Measurements from ENCODE around the gene RAE1. TPM values are rescaled to one million over a fixed set of nuclear protein-coding genes. Genes with fewer than 3 reads are reported as not detected.

The RAE1 gene
- total RNA-seq, 6 experiments from 2014 or later: 25.1 to 31.4 (median 28.3) TPM

GRCh38 chr20:57395111-57395966 is 44.3 kb downstream of the RAE1 start:
- H3K36me3 Mint-ChIP-seq (ENCODE audit: low read depth): peaks cover 5% of the 10 kb centered on the region; the same call in 1 of the 2 replicates
- TF ChIP-seq, protein P1, sequence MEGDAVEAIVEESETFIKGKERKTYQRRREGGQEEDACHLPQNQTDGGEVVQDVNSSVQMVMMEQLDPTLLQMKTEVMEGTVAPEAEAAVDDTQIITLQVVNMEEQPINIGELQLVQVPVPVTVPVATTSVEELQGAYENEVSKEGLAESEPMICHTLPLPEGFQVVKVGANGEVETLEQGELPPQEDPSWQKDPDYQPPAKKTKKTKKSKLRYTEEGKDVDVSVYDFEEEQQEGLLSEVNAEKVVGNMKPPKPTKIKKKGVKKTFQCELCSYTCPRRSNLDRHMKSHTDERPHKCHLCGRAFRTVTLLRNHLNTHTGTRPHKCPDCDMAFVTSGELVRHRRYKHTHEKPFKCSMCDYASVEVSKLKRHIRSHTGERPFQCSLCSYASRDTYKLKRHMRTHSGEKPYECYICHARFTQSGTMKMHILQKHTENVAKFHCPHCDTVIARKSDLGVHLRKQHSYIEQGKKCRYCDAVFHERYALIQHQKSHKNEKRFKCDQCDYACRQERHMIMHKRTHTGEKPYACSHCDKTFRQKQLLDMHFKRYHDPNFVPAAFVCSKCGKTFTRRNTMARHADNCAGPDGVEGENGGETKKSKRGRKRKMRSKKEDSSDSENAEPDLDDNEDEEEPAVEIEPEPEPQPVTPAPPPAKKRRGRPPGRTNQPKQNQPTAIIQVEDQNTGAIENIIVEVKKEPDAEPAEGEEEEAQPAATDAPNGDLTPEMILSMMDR (IDR thresholded peaks at IDR 0.05): no peak
- no peak overlapping the region for H3K4me3 Mint-ChIP-seq
- DNase-seq: no peak
- no peaks in the 10 kb centered on the region; the same call in 1 of the 2 replicates for H3K27me3 Mint-ChIP-seq (ENCODE audit: insufficient read depth)
- no peaks in the 10 kb centered on the region for H3K9me3 Mint-ChIP-seq
- peaks cover 8% of the 10 kb centered on the region for H3K4me1 Mint-ChIP-seq (ENCODE audit: low read depth)
- no peak overlapping the region; the same call in 1 of the 2 replicates for H3K27ac Mint-ChIP-seq

GRCh38 chr20:57396212-57396983 is 45.3 kb downstream of the RAE1 start:
- DNase-seq: no peak
- Mint-ChIP-seq H3K36me3 (ENCODE audit: low read depth) (peaks cover 7% of the 10 kb centered on the region; the same call in 1 of the 2 replicates), H3K4me1 (ENCODE audit: low read depth) (peaks cover 8% of the 10 kb centered on the region), H3K4me3 (no peak overlapping the region), H3K27ac (no peak overlapping the region), H3K27me3 (ENCODE audit: insufficient read depth) (no peaks in the 10 kb centered on the region; the same call in 1 of the 2 replicates), H3K9me3 (no peaks in the 10 kb centered on the region)
- TF ChIP-seq, protein P1 (IDR thresholded peaks at IDR 0.05): no peak

- no peak overlapping the region for H3K4me3 Mint-ChIP-seq
- H3K27me3 Mint-ChIP-seq (ENCODE audit: insufficient read depth): no peaks in the 10 kb centered on the region; the same call in 1 of the 2 replicates
- H3K4me1 Mint-ChIP-seq (ENCODE audit: low read depth): peaks cover 8% of the 10 kb centered on the region
- no peak for DNase-seq
- no peak overlapping the region for H3K27ac Mint-ChIP-seq
- H3K36me3 Mint-ChIP-seq (ENCODE audit: low read depth): peaks cover 9% of the 10 kb centered on the region; the same call in 1 of the 2 replicates
- TF ChIP-seq, protein P1 (IDR thresholded peaks at IDR 0.05): no peak
- H3K9me3 Mint-ChIP-seq: no peaks in the 10 kb centered on the region
Observed at GRCh38 chr20:57396984-57397692, 46.1 kb downstream of the RAE1 start.

- no peaks in the 10 kb centered on the region for H3K9me3 Mint-ChIP-seq
- peaks cover 9% of the 10 kb centered on the region; the same call in 1 of the 2 replicates for H3K36me3 Mint-ChIP-seq (ENCODE audit: low read depth)
- no peak overlapping the region for H3K27ac Mint-ChIP-seq
- no peak overlapping the region for H3K4me3 Mint-ChIP-seq
- no peak for DNase-seq
- no peaks in the 10 kb centered on the region; the same call in 1 of the 2 replicates for H3K27me3 Mint-ChIP-seq (ENCODE audit: insufficient read depth)
- peaks cover 8% of the 10 kb centered on the region for H3K4me1 Mint-ChIP-seq (ENCODE audit: low read depth)
- TF ChIP-seq, protein P1 (IDR thresholded peaks at IDR 0.05): no peak
Observed at GRCh38 chr20:57397693-57398108, 46.6 kb downstream of the RAE1 start.

DNA sequence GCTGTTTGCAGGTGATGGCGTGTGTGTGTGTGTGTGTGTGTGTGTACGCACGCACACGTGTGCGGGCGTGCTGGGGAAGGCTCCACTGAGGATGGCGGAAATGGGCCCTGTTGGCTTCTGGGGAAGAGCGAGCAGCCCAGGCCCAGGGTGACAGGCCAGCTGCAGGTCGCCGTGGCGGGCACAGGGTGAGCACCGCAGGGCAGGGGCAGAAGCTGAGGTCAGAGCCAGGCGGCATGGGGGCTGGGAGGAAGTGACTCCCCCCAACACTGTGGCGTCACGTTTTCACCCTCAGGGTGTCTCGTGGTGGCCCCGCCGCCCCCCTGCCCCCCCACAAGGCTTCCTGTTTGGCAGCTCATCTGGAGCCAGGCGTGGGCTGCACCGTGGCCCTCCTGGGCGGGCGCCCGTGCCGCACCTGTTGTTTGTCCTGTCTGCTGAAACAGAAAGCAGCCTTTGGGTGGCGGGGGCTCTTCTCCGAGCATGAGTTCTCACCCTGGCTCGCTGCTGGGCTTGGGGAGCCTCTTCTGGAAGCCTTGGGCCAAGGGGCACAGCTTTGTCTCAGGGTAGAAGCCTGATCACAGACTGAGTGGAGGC is 47.3 kb downstream of the RAE1 start:
- Mint-ChIP-seq H3K4me3 (no peak overlapping the region), H3K27me3 (ENCODE audit: insufficient read depth) (no peaks in the 10 kb centered on the region; the same call in 1 of the 2 replicates), H3K9me3 (no peaks in the 10 kb centered on the region), H3K4me1 (ENCODE audit: low read depth) (peaks cover 8% of the 10 kb centered on the region), H3K27ac (no peak overlapping the region), H3K36me3 (ENCODE audit: low read depth) (peaks cover 9% of the 10 kb centered on the region; the same call in 1 of the 2 replicates)
- DNase-seq: no peak
- TF ChIP-seq, protein P1 (IDR thresholded peaks at IDR 0.05): no peak

Measured in HFFc6 (cell line).